Measurements from ENCODE around the gene IDS. TPM values are rescaled to one million over a fixed set of nuclear protein-coding genes. Genes with fewer than 3 reads are reported as not detected.
"Not testable (repeated sequence)": the region's sequence is repeated elsewhere in the genome, so short reads cannot be mapped to it uniquely, and the experiment has no call there.

IDS gene
- polyA plus RNA-seq, 1 donor = 45.0 TPM

DNA sequence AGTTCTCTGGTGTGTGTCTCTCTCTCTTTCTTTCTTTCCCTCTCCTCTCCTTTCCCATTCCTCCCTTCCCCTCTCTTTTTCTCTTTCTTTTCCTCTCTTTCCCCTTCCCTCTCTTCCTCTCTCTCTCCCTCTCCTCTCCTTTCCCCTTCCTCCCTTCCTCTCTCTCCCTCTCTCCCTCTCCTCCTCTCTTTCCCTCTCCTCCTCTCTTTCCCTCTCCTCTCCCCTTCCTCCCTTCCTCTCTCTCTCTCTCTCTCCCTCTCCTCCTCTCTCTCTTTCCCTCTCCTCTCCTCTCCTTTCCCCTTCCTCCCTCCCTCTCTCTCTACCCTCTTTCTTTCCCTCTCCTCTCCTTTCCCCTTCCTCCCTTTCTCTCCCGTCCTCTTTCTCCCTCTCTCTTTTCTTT is 23.3 kb upstream of the IDS start:
- H3K27me3 ChIP-seq (ENCODE audit: control insufficient read depth, insufficient read depth, low read length) = no peaks in the 10 kb centered on the region
- H3K4me3 ChIP-seq (ENCODE audit: low read length) = no peak overlapping the region
- no peak overlapping the region for H3K27ac ChIP-seq (ENCODE audit: low read length)
- H3K36me3 ChIP-seq (ENCODE audit: control insufficient read depth, insufficient read depth, low read length) = peaks cover 4% of the 10 kb centered on the region
- no peak for DNase-seq
- no CpG with 5 or more reads among the region's 1 CpG for WGBS (ENCODE audit: insufficient coverage, low lambda C conversion rate)
- no peaks in the 10 kb centered on the region for H3K9me3 ChIP-seq (ENCODE audit: control insufficient read depth, low read depth, low read length)
- H3K4me1 ChIP-seq (ENCODE audit: control insufficient read depth, insufficient read depth, low read length) = peaks cover 2% of the 10 kb centered on the region

DNA sequence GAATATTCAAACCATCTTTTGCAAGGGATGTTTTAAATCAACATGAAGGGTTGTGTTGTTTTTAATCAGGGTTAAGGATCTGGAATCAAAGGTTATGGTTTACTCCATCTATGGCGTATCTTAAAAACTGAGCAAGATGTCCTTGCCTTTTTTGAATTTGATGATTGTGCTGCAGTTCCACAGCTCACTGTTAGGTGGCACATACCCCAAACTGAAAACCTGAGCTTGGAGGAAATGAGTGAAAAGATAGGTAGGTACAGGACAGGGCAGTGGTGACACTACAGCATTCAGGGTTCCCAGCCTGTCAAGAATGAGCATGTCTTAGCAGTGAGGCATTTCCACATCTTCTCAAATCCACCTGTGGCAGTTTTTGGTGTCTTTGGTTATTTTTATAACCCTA is 22.6 kb upstream of the IDS start:
- no peak for DNase-seq
- no CpG with 5 or more reads among the region's 1 CpG for WGBS (ENCODE audit: insufficient coverage, low lambda C conversion rate)
- H3K36me3 ChIP-seq (ENCODE audit: control insufficient read depth, insufficient read depth, low read length) = peaks cover 4% of the 10 kb centered on the region

DNA sequence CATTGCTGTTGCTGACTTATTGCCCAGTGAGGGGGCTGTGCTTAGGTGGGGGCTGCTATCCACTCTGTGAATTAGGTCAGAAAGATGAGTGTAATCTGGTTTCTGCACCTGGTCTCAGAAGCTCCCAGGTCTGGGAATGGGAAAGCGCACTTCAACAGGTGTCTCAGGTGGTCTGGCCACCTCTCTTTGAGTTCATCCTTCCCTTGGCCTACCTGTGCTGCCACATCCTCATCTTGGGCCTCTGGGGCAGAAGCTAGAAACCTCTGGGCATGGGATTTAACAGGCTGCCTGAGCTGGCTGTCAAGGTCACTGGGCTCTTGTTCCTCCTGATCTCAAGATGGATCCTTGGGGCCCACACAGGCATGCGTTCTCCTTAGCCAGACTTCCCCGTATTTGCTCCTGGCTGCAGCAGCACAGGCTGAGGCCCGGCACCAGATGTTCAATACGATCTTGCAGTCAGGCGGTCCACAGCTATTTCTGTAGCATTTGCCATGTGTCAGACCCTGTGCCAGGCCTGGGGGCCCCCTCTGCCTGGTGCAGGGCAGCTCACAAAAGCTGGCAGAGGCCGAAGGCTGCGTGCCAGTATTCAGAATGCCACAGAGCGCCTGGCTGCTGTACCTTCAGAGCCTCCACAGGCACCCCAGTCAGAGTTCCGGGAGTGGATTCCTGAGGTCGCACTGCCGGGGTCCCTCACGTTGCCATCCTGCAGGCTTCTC is 21.4 kb upstream of the IDS start:
- not testable (repeated sequence) for H3K27me3 ChIP-seq (ENCODE audit: control insufficient read depth, insufficient read depth, low read length); H3K36me3 ChIP-seq (ENCODE audit: control insufficient read depth, insufficient read depth, low read length); H3K27ac ChIP-seq (ENCODE audit: low read length); H3K9me3 ChIP-seq (ENCODE audit: control insufficient read depth, low read depth, low read length); DNase-seq; H3K4me1 ChIP-seq (ENCODE audit: control insufficient read depth, insufficient read depth, low read length); H3K4me3 ChIP-seq (ENCODE audit: low read length)
- whole genome bisulfite sequencing (ENCODE audit: insufficient coverage, low lambda C conversion rate) = no CpG with 5 or more reads among the region's 13 CpGs

More for the DNA sequence above, 22.6 kb upstream of the IDS start:
- Histone ChIP-seq H3K27me3 (ENCODE audit: control insufficient read depth, insufficient read depth, low read length) (no peaks in the 10 kb centered on the region), H3K4me3 (ENCODE audit: low read length) (no peak overlapping the region), H3K27ac (ENCODE audit: low read length) (no peak overlapping the region), H3K4me1 (ENCODE audit: control insufficient read depth, insufficient read depth, low read length) (peaks cover 3% of the 10 kb centered on the region), H3K9me3 (ENCODE audit: control insufficient read depth, low read depth, low read length) (no peaks in the 10 kb centered on the region)

DNA sequence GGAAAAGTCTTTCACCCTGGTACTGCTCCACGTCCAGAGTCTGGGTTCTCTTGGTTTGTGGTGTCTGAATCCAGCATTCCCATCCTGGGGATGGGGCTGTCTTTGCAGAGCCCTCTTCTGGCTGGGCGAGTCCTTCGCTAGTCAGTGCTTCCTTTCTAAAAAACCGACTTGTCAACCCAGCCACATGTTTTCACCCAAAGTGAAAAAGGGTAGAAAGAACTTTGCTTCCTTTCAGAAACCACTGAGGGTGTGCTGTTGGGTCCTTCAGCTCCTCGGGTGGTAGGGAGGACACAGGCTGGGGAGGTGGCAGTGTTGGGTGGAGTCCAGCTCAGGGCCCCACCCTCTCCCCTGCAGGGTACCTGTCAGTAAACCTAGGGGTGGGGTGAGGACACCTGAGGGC is 20.8 kb upstream of the IDS start:
- no CpG with 5 or more reads among the region's 5 CpGs for WGBS (ENCODE audit: insufficient coverage, low lambda C conversion rate)
- not testable (repeated sequence) for H3K27ac ChIP-seq (ENCODE audit: low read length); H3K36me3 ChIP-seq (ENCODE audit: control insufficient read depth, insufficient read depth, low read length); H3K27me3 ChIP-seq (ENCODE audit: control insufficient read depth, insufficient read depth, low read length); H3K4me1 ChIP-seq (ENCODE audit: control insufficient read depth, insufficient read depth, low read length); H3K4me3 ChIP-seq (ENCODE audit: low read length); DNase-seq; H3K9me3 ChIP-seq (ENCODE audit: control insufficient read depth, low read depth, low read length)

DNA sequence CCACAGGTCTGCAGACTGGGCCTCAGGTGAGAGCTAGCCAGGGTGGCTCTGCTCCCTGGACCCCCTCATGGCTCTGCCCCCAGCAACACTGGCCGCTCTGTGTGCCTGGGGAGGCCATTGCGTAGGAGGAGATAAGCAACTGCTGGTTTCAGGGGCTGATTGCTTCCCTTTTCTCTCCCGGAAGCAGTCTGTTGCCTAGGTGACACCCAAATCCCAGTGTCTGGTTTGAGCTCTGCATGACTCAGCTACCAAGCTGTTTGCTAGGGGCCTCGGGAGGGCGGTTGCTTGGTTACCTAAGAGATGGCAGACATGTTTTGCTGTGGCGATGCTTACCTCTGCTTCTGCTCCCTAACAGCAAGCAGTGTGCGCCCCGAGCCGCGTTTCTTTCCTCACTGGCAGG is 20.3 kb upstream of the IDS start:
- H3K4me3 ChIP-seq (ENCODE audit: low read length); H3K9me3 ChIP-seq (ENCODE audit: control insufficient read depth, low read depth, low read length); H3K27ac ChIP-seq (ENCODE audit: low read length); H3K27me3 ChIP-seq (ENCODE audit: control insufficient read depth, insufficient read depth, low read length); H3K4me1 ChIP-seq (ENCODE audit: control insufficient read depth, insufficient read depth, low read length); H3K36me3 ChIP-seq (ENCODE audit: control insufficient read depth, insufficient read depth, low read length): not testable (repeated sequence)
- peak; percentile 31 to 34 for DNase-seq
- no CpG with 5 or more reads among the region's 10 CpGs for WGBS (ENCODE audit: insufficient coverage, low lambda C conversion rate)

DNA sequence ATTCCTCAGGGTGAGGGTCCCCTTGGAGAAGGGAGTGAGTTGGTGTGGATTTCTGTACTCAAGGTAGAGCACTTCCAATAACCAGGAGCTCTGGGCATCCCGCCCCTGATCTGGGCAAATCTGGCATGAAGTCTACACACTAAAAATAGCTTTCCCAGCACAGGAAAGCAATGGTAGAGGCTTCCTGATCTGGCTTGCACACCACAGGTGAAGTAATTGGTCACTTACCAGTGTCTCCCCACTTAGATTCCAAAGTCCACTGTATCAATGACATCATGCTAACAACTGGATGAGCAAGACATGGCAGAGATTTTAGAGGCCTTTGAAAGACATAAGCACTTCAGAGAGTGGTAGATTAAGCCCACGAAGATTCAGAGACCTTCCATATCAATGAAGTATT is 17.8 kb upstream of the IDS start:
- DNase-seq = peak; percentile 53 to 73

DNA sequence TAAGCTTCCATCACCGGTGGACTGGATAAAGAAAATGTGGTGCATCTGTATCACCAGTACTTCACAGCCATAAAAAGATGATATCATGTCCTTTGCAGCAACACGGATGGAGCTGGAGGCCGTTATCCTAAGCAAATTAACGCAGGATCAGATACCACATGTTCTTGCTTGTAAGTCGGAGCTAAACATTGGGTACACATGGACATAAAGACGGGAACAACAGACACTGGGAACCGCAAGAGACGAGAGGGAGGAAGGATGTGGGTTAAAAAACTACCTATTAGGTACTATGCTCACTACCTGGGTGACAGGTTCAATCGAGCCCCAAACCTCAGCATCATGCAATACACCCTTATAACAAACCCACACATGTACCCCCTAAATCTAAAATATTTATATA is 16.3 kb upstream of the IDS start:
- Histone ChIP-seq H3K27me3 (ENCODE audit: control insufficient read depth, insufficient read depth, low read length) (no peaks in the 10 kb centered on the region), H3K4me1 (ENCODE audit: control insufficient read depth, insufficient read depth, low read length) (peaks cover 9% of the 10 kb centered on the region), H3K9me3 (ENCODE audit: control insufficient read depth, low read depth, low read length) (no peaks in the 10 kb centered on the region), H3K36me3 (ENCODE audit: control insufficient read depth, insufficient read depth, low read length) (no peaks in the 10 kb centered on the region), H3K4me3 (ENCODE audit: low read length) (no peak overlapping the region), H3K27ac (ENCODE audit: low read length) (no peak overlapping the region)
- no CpG with 5 or more reads among the region's 9 CpGs for WGBS (ENCODE audit: insufficient coverage, low lambda C conversion rate)
- no peak for DNase-seq

More for the DNA sequence above, 17.8 kb upstream of the IDS start:
- Histone ChIP-seq H3K9me3 (ENCODE audit: control insufficient read depth, low read depth, low read length) (no peaks in the 10 kb centered on the region), H3K27me3 (ENCODE audit: control insufficient read depth, insufficient read depth, low read length) (no peaks in the 10 kb centered on the region), H3K27ac (ENCODE audit: low read length) (no peak overlapping the region), H3K4me3 (ENCODE audit: low read length) (no peak overlapping the region), H3K4me1 (ENCODE audit: control insufficient read depth, insufficient read depth, low read length) (peaks cover 9% of the 10 kb centered on the region), H3K36me3 (ENCODE audit: control insufficient read depth, insufficient read depth, low read length) (no peaks in the 10 kb centered on the region)
- no CpG with 5 or more reads among the region's 2 CpGs for WGBS (ENCODE audit: insufficient coverage, low lambda C conversion rate)

DNA sequence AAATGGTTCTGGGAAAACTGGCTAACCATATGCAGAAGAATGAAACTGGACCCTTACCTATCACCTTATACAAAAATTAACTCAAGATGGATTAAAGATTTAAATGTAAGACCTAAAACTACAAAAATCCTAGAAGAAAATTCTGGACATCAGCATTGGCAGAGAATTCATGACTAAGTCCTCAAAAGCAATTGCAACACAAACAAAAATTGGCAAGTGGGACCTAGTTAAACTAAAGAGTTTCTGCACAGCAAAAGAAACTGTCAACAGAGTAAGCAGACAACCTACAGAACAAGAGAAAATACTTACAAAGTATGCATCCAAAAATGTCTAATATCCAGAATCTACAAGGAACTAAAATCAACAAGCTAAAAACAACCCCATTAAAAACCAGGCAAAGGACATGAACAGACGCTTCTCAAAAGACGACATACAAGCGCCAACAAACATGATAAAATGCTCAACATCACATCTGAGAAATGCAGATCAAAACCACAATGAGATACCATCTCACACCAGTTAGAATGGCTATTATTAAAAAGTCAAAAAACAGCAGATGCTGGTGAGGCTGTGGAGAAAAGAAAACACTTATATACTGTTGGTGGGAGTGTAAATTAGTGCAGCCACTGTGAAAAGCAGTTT is 15.7 kb upstream of the IDS start:
- WGBS (ENCODE audit: insufficient coverage, low lambda C conversion rate) = no CpG with 5 or more reads among the region's 3 CpGs
- not testable (repeated sequence) for DNase-seq; H3K27ac ChIP-seq (ENCODE audit: low read length); H3K4me3 ChIP-seq (ENCODE audit: low read length); H3K36me3 ChIP-seq (ENCODE audit: control insufficient read depth, insufficient read depth, low read length); H3K27me3 ChIP-seq (ENCODE audit: control insufficient read depth, insufficient read depth, low read length); H3K4me1 ChIP-seq (ENCODE audit: control insufficient read depth, insufficient read depth, low read length); H3K9me3 ChIP-seq (ENCODE audit: control insufficient read depth, low read depth, low read length)

DNA sequence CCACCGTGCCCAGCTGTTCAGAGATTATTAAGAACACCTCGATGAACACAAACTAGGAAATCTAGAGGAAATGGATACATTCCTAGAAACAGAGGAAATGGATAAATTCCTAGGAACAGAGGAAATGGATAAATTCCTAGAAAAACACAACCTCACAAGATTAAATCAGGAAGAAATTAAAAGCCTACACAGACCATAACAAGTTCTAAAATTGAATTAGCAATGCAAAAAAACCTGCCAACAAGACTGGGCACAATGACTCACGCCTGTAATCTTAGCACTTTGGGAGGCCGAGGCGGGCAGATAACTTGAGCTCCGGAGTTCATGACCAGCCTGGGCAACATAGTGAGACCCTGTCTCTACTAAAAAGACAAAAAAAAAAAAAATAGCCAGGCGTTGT is 13.1 kb upstream of the IDS start:
- Histone ChIP-seq H3K9me3 (ENCODE audit: control insufficient read depth, low read depth, low read length) (no peaks in the 10 kb centered on the region), H3K4me3 (ENCODE audit: low read length) (no peak overlapping the region), H3K27ac (ENCODE audit: low read length) (no peak overlapping the region), H3K4me1 (ENCODE audit: control insufficient read depth, insufficient read depth, low read length) (peaks cover 7% of the 10 kb centered on the region), H3K36me3 (ENCODE audit: control insufficient read depth, insufficient read depth, low read length) (no peaks in the 10 kb centered on the region), H3K27me3 (ENCODE audit: control insufficient read depth, insufficient read depth, low read length) (no peaks in the 10 kb centered on the region)
- no peak for DNase-seq
- no CpG with 5 or more reads among the region's 7 CpGs for WGBS (ENCODE audit: insufficient coverage, low lambda C conversion rate)

DNA sequence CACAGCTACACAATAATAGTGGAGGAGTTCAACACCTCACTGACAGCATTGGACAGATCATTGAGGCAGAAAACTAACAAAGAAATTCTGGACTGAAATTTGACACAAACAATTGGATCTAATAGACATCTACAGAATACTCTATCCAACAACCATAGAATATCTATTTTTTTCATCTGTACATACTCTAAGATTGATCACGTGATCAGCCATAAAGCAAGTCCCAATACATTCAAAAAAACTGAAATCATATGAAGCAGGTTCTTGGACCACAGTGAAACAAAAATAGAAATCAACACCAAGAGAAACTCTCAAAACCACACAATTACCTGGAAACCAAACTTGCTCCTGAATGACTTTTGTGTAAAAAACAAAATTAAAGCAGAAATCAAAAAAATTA is 12.2 kb upstream of the IDS start:
- Histone ChIP-seq H3K9me3 (ENCODE audit: control insufficient read depth, low read depth, low read length) (no peaks in the 10 kb centered on the region), H3K27me3 (ENCODE audit: control insufficient read depth, insufficient read depth, low read length) (no peaks in the 10 kb centered on the region), H3K4me1 (ENCODE audit: control insufficient read depth, insufficient read depth, low read length) (peaks cover 2% of the 10 kb centered on the region), H3K27ac (ENCODE audit: low read length) (no peak overlapping the region), H3K36me3 (ENCODE audit: control insufficient read depth, insufficient read depth, low read length) (no peaks in the 10 kb centered on the region), H3K4me3 (ENCODE audit: low read length) (no peak overlapping the region)
- no CpG with 5 or more reads among the region's 1 CpG for WGBS (ENCODE audit: insufficient coverage, low lambda C conversion rate)
- no peak for DNase-seq

DNA sequence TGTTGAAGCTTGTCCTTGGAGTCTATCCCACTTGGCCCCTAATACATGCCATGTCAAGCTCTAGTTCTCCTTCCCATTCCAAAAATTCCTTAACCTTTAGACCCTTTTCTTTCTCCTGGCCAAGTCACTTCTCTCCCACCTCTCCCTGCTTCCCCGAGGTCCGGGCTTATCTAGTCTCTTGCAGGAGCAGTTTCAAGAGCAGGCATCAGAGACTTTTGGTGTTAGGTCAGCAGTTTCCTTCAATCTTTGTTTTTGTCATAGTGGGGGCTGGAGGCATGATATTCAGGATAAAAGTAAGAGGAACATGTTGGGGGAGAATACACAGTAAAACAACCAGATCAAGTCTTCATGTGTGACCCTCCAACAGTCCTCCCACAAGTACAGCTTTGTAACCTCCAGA is 11.5 kb upstream of the IDS start:
- no peaks in the 10 kb centered on the region for H3K9me3 ChIP-seq (ENCODE audit: control insufficient read depth, low read depth, low read length)
- H3K4me3 ChIP-seq (ENCODE audit: low read length) = no peak overlapping the region
- no peak for DNase-seq
- WGBS (ENCODE audit: insufficient coverage, low lambda C conversion rate) = no CpG with 5 or more reads among the region's 2 CpGs
- H3K4me1 ChIP-seq (ENCODE audit: control insufficient read depth, insufficient read depth, low read length) = no peaks in the 10 kb centered on the region
- no peaks in the 10 kb centered on the region for H3K27me3 ChIP-seq (ENCODE audit: control insufficient read depth, insufficient read depth, low read length)
- no peak overlapping the region for H3K27ac ChIP-seq (ENCODE audit: low read length)
- no peaks in the 10 kb centered on the region for H3K36me3 ChIP-seq (ENCODE audit: control insufficient read depth, insufficient read depth, low read length)

Data from large intestine (tissue), 3 donors.